A673 (cell line): Measurements from ENCODE around the gene ENOX1. TPM values are rescaled to one million over a fixed set of nuclear protein-coding genes. Genes with fewer than 3 reads are reported as not detected.

ENCODE experiments used
- BruUV-seq: library from RNA; stranded (reverse); fragments of 400-500 nt; replicated peaks from 2 replicates; lab custom pipeline; 2021; lab: Mats Ljungman, UMichigan
- CTCF ChIA-PET: fragments of 300-600 bp; sonication (Branson Sonifier 250); formaldehyde crosslinking; loops from one replicate; lab custom pipeline; 2022; ENCODE audit warnings: antibody characterized with exemption; lab: Charles Lee
- POLR2A ChIA-PET: fragments of 300-600 bp; sonication (Branson Sonifier 250); formaldehyde crosslinking; loops from one replicate; lab custom pipeline; 2022; ENCODE audit warnings: antibody characterized with exemption; ENCODE audit not compliant: low non-redundant PET; lab: Charles Lee
- DNase-seq: peaks from one replicate; pipeline ENCODE4 v3.0.0-alpha.2; 2015; ENCODE audit warnings: low spot score
- H3K27ac ChIP-seq: fragments of 200-600 bp; sonication (generic); 2 replicates; pipeline ENCODE4 v1.5.1; 2016; ENCODE audit warnings: mixed run types, low read depth, mild to moderate bottlenecking, mixed read lengths, antibody characterized with exemption, low read length; ENCODE audit not compliant: poor library complexity, severe bottlenecking
- H3K27me3 ChIP-seq: fragments of 200-600 bp; sonication (generic); replicated peaks from 2 replicates; pipeline ENCODE4 v1.6.1; 2017; ENCODE audit warnings: mixed run types, low read depth, mild to moderate bottlenecking, mixed read lengths, antibody characterized with exemption, low read length; ENCODE audit not compliant: insufficient read depth, poor library complexity
- H3K36me3 ChIP-seq: fragments of 200-600 bp; sonication (generic); 2 replicates; pipeline ENCODE4 v1.6.1; 2016; ENCODE audit warnings: mixed run types, mild to moderate bottlenecking, mixed read lengths, antibody characterized with exemption, low read length; ENCODE audit not compliant: insufficient read depth, poor library complexity, severe bottlenecking
- H3K4me1 ChIP-seq: fragments of 200-600 bp; sonication (generic); 2 replicates; pipeline ENCODE4 v1.6.1; 2017; ENCODE audit warnings: mixed run types, mild to moderate bottlenecking, mixed read lengths, antibody characterized with exemption, low read length; ENCODE audit not compliant: insufficient read depth, poor library complexity, severe bottlenecking
- H3K4me3 ChIP-seq: fragments of 200-600 bp; sonication (generic); 2 replicates; pipeline ENCODE4 v1.5.1; 2016; ENCODE audit warnings: low read depth, mixed run types, mild to moderate bottlenecking, mixed read lengths, low read length; ENCODE audit not compliant: poor library complexity, severe bottlenecking
- H3K9me3 ChIP-seq: fragments of 200-600 bp; sonication (generic); 2 replicates; pipeline ENCODE4 v1.6.1; 2016; ENCODE audit warnings: mixed run types, low read depth, mild to moderate bottlenecking, mixed read lengths, antibody characterized with exemption, low read length; ENCODE audit not compliant: poor library complexity, severe bottlenecking
- CTCF ChIP-seq: fragments of 300-800, 200-600 bp; sonication (generic); conservative IDR thresholded peaks from 2 replicates; pipeline ENCODE4 v1.5.1; 2017; ENCODE audit warnings: low read depth, mild to moderate bottlenecking, antibody characterized with exemption, low read length, moderate library complexity, mixed read lengths
- EZH2 ChIP-seq: fragments of 200-600 bp; sonication (generic); IDR thresholded peaks from 2 replicates; pipeline ENCODE4 v1.6.1; 2017; ENCODE audit warnings: borderline replicate concordance, low read depth, mild to moderate bottlenecking, mixed read lengths, antibody characterized with exemption, low read length; ENCODE audit not compliant: poor library complexity, severe bottlenecking
- intact Hi-C: fragments of 100-400 bp; cut with micrococcal nuclease; formaldehyde crosslinking; loops from one replicate; pipeline ENCODE4 v1.10.0; 2022; ENCODE audit not compliant: unreplicated experiment
- total RNA-seq: library from RNA; stranded (reverse); gene quantifications from 2 replicates; pipeline ENCODE4 v1.2.3, GENCODE V29; 2021

Gene ENOX1
- total RNA-seq, 1 experiment from 2014 or later: 4.4 TPM

- ChIA-PET CTCF (interaction anchor here (0.6 kb wide), 1 partner anchor 518 kb away, joined by 6 read pairs; no protein-coding TSS in a partner anchor), POLR2A (no interaction called here)
- no TSS peak for BruUV-seq
Observed at GRCh38 chr13:43757266-43757665, 29.5 kb downstream of the ENOX1 start.

GRCh38 chr13:43755844-43756243, 30.9 kb downstream of the ENOX1 start:
- CTCF ChIA-PET: no interaction called here
- no TSS peak for BruUV-seq
- POLR2A ChIA-PET: no interaction called here

More at GRCh38 chr13:43757266-43757665, 29.5 kb downstream of the ENOX1 start:
- H3K27me3 ChIP-seq: no peaks in the 10 kb centered on the region
- TF ChIP-seq CTCF: no peak
- no peak for TF ChIP-seq EZH2
- DNase-seq: no peak
- intact Hi-C loops: no loop called here
- H3K27ac ChIP-seq: no peak overlapping the region
- no peaks in the 10 kb centered on the region for H3K36me3 ChIP-seq
- no peak overlapping the region for H3K4me3 ChIP-seq
- H3K4me1 ChIP-seq: no peaks in the 10 kb centered on the region
- no peaks in the 10 kb centered on the region for H3K9me3 ChIP-seq

GRCh38 chr13:43751624-43752023, 35.1 kb downstream of the ENOX1 start:
- Histone ChIP-seq H3K27ac (no peak overlapping the region), H3K9me3 (no peaks in the 10 kb centered on the region), H3K27me3 (no peaks in the 10 kb centered on the region), H3K36me3 (no peaks in the 10 kb centered on the region), H3K4me1 (no peaks in the 10 kb centered on the region), H3K4me3 (no peak overlapping the region)
- DNase-seq: no peak
- CTCF ChIA-PET: no interaction called here
- no peak for TF ChIP-seq EZH2
- TF ChIP-seq CTCF: no peak
- POLR2A ChIA-PET: no interaction called here
- BruUV-seq: no TSS peak
- intact Hi-C loops: no loop called here

More at GRCh38 chr13:43755844-43756243, 30.9 kb downstream of the ENOX1 start:
- Histone ChIP-seq H3K36me3 (no peaks in the 10 kb centered on the region), H3K27ac (no peak overlapping the region), H3K27me3 (no peaks in the 10 kb centered on the region), H3K4me1 (no peaks in the 10 kb centered on the region), H3K4me3 (no peak overlapping the region), H3K9me3 (no peaks in the 10 kb centered on the region)
- TF ChIP-seq EZH2: no peak
- TF ChIP-seq CTCF: no peak
- DNase-seq: no peak
- intact Hi-C loops: no loop called here
